MG63 (cell line): ENCODE measurements around the gene LMF2. TPM values are rescaled to one million over a fixed set of nuclear protein-coding genes. Genes with fewer than 3 reads are reported as not detected.
"Not testable (repeated sequence)": the region's sequence is repeated elsewhere in the genome, so short reads cannot be mapped to it uniquely, and the experiment has no call there.

Experiments
- DNase-seq: peaks from one replicate; pipeline ENCODE4 v3.0.0-alpha.2; 2020
- H3K27me3 ChIP-seq: fragments of 250-450 bp; sonication (Bioruptor Pico); 2 replicates; pipeline ENCODE4 v1.5.1; 2020; ENCODE audit warnings: mild to moderate bottlenecking, moderate library complexity
- H3K36me3 ChIP-seq: fragments of 250-450 bp; sonication (Bioruptor Pico); 2 replicates; pipeline ENCODE4 v1.5.1; 2020; ENCODE audit warnings: mild to moderate bottlenecking, moderate library complexity
- H3K4me3 ChIP-seq: fragments of 250-450 bp; sonication (Bioruptor Pico); 2 replicates; pipeline ENCODE4 v1.5.1; 2020; ENCODE audit warnings: mild to moderate bottlenecking, moderate library complexity
- H3K9me3 ChIP-seq: fragments of 250-450 bp; sonication (Bioruptor Pico); 2 replicates; pipeline ENCODE4 v1.5.1; 2020; ENCODE audit warnings: mild to moderate bottlenecking, moderate library complexity
- total RNA-seq: library from RNA; depleted of rRNA; stranded (reverse); fragments of >200 nt; shearing (Covaris generic); gene quantifications from 2 replicates; pipeline ENCODE4 v1.2.3, GENCODE V29; 2014; ENCODE audit warnings: low replicate concordance

LMF2 gene
- total RNA-seq, 1 experiment from 2014 or later: 30.3 TPM

DNA sequence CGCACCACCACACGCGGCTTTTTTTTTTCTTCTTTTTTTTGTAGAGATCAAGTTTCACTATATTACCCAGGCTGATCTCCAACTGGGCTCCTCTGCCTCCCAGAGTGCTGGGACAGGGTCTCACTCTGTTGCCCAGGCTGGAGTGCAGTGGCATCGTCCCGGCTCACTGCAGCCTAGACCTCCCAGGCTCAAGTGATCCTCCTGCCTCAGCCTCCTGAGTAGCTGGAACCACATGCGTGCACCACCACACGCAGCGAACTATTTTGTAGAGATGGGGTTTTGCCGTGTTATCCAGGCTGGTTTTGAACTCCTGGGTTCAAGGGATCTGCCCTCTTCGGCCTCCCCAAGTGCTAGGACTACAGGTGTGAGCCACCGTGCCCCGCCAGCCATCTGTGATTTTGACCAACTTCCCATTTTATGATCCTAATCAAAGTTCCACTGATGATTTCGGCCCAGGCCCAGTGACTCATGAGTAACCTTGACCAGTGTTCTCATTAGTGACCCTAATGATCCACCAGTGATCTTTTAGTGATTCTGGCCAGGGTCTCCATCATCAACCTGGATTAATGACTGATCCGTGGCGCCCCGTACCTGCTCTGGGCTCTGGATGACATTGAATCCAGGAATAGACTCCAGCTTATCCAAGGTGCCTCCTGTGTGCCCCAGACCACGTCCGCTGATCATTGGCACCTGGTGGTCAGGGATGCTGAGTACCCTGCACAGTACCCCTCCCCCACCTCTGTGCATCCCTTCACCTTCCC is 20.6 kb upstream of the LMF2 start:
- no peak for DNase-seq
- no peak overlapping the region for H3K4me3 ChIP-seq
- peaks cover 19% of the 10 kb centered on the region for H3K36me3 ChIP-seq
- H3K27me3 ChIP-seq: no peaks in the 10 kb centered on the region
- no peaks in the 10 kb centered on the region for H3K9me3 ChIP-seq

DNA sequence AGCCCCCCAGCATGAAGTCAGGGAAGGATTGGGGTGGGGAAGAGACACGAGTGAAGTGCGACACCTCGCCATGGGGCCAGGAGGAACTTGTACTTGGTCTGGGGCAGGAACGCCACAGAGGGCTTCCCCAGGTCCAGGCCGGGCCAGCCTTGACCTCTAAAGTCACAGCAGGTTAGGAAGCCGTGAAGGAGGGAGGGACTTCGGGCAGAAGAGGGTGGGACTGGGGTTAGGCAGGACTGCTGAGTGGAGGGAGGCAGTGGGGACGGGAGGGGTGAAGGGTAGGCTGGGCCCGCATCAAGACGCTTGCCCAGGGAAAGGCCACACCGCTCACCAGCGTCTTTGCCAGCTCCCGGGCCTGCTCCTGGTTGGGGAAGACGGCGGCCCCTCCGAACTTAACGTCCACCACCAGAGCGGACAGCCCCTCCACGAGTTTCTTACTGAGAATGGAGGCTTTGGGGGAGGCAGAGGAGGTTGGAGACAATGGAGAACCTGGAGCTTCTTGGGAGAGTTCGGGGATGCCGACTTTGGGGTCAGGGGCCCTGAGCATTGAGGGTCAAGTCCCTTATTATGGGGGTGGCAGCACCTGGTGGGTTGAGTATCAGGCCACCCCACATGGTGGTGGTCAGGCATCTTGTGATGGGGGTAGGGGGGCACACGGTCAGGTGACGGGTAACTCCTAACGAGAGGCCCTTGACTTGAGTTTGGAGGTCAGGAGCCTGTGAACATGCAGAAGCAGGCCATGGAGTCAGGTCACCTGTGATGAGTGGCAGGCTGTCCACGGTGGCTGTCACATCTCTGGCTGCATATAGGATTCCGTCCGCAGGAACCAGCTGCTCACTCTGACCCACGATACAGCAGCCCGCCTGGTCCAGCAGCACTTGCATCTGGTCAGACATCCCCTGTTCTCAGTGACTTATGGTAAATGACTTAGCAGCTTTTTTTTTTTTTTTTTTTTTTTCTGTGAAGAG is 19.6 kb upstream of the LMF2 start:
- no peaks in the 10 kb centered on the region for H3K27me3 ChIP-seq
- H3K36me3 ChIP-seq: peaks cover 21% of the 10 kb centered on the region
- DNase-seq: peak; percentile 91
- H3K4me3 ChIP-seq: peak overlapping the region; percentile 63
- no peaks in the 10 kb centered on the region for H3K9me3 ChIP-seq

- peak; percentile 84 for DNase-seq
- Histone ChIP-seq H3K4me3 (peak overlapping the region; percentile 63), H3K36me3 (peaks cover 21% of the 10 kb centered on the region), H3K27me3 (no peaks in the 10 kb centered on the region), H3K9me3 (no peaks in the 10 kb centered on the region)
Observed at GRCh38 chr22:50526108-50526833, 18.8 kb upstream of the LMF2 start.

GRCh38 chr22:50525858-50526107 is 18.3 kb upstream of the LMF2 start:
- no peaks in the 10 kb centered on the region for H3K27me3 ChIP-seq
- H3K36me3 ChIP-seq: peaks cover 21% of the 10 kb centered on the region
- no peaks in the 10 kb centered on the region for H3K9me3 ChIP-seq
- DNase-seq: no peak
- peak overlapping the region; percentile 63 for H3K4me3 ChIP-seq

GRCh38 chr22:50525104-50525857 is 17.8 kb upstream of the LMF2 start, which contains the start of gene SCO2:
SCO2 (minus strand) TSS chr22:50525598; CDS start chr22:50524411, 1,187 bp downstream.
- H3K9me3 ChIP-seq: no peaks in the 10 kb centered on the region
- H3K27me3 ChIP-seq: no peaks in the 10 kb centered on the region
- H3K4me3 ChIP-seq: peak within 1 kb of the TSS; percentile 63
- peaks cover 21% of the 10 kb centered on the region for H3K36me3 ChIP-seq
- DNase-seq: peak; percentile 96

GRCh38 chr22:50524676-50525103 is 17.2 kb upstream of the LMF2 start:
- Histone ChIP-seq H3K27me3 (no peaks in the 10 kb centered on the region), H3K9me3 (no peaks in the 10 kb centered on the region), H3K4me3 (peak overlapping the region; percentile 63), H3K36me3 (peaks cover 26% of the 10 kb centered on the region)
- DNase-seq: peak; percentile 44

DNA sequence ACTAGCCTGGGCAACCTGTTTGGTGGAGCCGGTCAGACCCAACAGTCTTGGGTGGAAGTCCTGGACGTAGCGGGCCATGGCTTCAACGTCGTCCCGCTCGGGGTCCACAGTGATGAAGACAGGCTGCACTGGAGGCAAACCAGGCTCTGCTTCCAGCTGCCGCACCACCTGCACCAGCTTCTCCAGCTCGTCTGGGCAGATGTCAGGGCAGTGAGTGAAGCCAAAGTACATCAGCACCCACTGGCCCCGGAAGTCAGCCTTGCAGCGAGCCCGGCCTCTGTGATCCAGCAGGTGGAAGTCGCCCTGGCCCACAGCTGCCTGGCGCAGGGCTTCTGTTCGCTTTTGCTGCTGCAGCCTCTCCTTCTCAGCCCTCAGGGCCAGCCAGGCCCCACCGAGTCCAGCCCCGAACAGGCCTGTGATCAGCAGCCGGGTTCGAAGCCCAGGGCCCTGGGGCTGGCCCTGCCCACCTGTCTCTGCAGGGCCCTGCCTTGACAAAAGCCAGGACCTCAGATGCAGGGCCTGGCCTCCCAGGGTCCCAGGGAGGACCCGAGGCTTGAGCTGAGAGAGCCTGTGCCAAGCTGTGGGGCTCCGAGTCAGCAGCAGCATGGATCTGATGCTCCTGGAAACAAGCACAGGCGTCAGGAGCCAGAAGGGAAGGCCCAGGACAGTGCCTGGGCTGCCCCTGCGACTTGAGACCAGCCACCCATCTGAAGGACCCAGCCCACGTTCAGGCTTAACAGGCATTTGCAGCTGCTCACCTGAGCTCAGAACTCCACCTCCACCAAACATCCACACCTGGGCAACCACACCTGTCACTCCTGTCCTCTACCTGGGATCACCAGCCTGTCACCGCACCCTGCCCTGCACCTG is 16.5 kb upstream of the LMF2 start:
- peak overlapping the region; percentile 63 for H3K4me3 ChIP-seq
- DNase-seq: no peak
- no peaks in the 10 kb centered on the region for H3K27me3 ChIP-seq
- no peaks in the 10 kb centered on the region for H3K9me3 ChIP-seq
- peaks cover 32% of the 10 kb centered on the region for H3K36me3 ChIP-seq

DNA sequence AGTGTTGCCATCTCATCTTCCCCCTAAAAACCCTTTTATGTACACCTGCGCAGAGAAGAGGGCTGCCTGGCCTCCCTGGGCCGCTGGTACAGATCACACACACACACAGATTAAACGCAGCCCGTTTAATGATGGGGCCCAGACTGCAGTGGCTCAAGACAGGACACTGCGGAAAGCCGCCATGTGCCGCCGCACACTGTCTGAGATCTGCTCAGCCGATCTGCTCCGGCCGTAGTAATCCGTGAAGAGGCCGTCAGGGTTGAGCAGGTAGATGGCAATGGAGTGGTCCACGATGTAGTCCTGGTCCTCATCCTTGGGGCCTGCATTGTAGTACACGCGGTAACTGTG is 15.9 kb upstream of the LMF2 start:
- peaks cover 38% of the 10 kb centered on the region for H3K36me3 ChIP-seq
- no peak overlapping the region for H3K4me3 ChIP-seq
- DNase-seq: no peak
- no peaks in the 10 kb centered on the region for H3K9me3 ChIP-seq
- H3K27me3 ChIP-seq: no peaks in the 10 kb centered on the region

DNA sequence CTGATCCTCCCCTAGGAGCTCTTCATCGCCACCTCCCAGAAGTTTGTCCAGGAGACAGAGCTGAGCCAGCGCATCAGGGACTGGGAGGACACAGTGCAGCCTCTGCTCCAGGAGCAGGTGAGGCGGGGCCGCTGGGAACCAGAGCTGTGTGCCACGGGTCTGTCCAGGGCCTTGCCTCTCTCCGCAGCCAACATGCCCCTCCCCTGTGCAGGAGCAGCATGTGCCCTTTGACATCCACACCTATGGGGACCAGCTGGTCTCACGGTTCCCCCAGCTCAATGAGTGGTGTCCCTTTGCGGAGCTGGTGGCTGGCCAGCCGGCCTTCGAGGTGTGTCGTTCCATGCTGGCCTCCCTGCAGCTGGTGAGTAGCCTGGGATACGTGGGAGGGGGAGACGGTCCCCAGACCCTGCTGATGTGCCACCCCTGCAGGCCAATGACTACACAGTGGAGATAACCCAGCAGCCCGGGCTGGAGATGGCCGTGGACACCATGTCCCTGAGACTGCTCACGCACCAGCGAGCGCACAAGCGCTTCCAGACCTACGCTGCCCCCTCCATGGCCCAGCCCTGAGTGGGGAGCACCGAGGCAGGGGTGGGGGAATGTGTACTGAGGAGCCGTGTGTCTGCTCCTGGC is 15.4 kb upstream of the LMF2 start:
- no peak for DNase-seq
- Histone ChIP-seq H3K4me3 (no peak overlapping the region), H3K27me3 (no peaks in the 10 kb centered on the region), H3K36me3 (peaks cover 44% of the 10 kb centered on the region), H3K9me3 (no peaks in the 10 kb centered on the region)

GRCh38 chr22:50522208-50522805 is 14.8 kb upstream of the LMF2 start:
- Histone ChIP-seq H3K4me3 (no peak overlapping the region), H3K9me3 (no peaks in the 10 kb centered on the region), H3K36me3 (peaks cover 49% of the 10 kb centered on the region), H3K27me3 (no peaks in the 10 kb centered on the region)
- no peak for DNase-seq

DNA sequence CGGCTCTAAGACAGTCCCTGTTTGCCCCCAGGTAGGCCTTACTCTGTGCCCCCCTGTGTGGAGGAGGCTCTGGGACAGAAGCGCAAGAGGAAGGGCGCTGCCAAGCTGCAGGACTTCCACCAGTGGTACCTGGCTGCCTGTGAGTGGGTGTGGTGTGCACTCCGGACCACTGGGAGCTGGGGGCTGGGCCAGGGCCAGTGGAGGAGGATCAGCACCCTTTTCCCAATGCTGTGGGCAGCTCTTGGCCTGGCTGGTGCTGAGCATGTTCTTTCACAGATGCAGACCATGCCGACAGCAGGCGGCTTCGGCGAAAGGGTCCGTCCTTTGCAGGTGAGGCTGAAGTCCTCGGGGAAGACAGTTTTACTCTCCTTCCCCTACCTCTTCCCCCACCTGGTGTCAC is 14.2 kb upstream of the LMF2 start:
- H3K9me3 ChIP-seq: no peaks in the 10 kb centered on the region
- no peak overlapping the region for H3K4me3 ChIP-seq
- DNase-seq: no peak
- peaks cover 53% of the 10 kb centered on the region for H3K36me3 ChIP-seq
- H3K27me3 ChIP-seq: no peaks in the 10 kb centered on the region

DNA sequence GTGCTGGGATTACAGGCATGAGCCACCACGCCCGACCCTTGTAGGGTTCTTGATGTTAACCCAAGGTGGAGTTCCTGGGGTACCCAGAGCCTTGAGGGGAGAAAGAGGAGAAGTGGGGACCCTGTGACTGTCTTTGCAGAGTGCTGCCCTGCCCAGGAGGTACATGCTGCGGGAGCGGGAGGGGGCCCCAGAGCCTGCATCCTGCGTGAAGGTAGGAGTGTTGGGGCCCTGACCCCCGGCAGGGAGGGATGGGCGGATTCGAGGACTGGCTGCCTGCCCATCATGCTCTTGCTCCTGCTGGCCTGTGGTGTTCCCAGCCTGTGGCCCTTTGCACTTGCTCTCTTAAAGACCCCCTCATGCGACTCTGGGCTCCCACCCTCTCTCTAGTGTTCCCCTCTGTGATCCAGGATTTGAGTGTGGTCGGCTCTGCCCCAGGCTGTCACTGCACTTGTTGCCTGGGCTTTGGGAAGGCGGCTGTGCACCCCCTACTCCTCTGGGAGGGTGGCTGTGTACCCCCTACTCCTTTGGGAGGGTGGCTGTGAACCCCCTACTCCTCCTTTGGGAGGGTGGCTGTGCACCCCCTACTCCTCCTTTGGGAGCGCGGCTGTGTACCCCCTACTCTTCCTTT is 13.4 kb upstream of the LMF2 start:
- Histone ChIP-seq H3K27me3 (no peaks in the 10 kb centered on the region), H3K36me3 (peaks cover 53% of the 10 kb centered on the region), H3K9me3 (no peaks in the 10 kb centered on the region), H3K4me3 (no peak overlapping the region)
- no peak for DNase-seq

GRCh38 chr22:50520184-50520583 is 12.7 kb upstream of the LMF2 start:
- not testable (repeated sequence) for H3K27me3 ChIP-seq, DNase-seq, H3K9me3 ChIP-seq, H3K4me3 ChIP-seq
- H3K36me3 ChIP-seq: peaks cover 53% of the 10 kb centered on the region

DNA sequence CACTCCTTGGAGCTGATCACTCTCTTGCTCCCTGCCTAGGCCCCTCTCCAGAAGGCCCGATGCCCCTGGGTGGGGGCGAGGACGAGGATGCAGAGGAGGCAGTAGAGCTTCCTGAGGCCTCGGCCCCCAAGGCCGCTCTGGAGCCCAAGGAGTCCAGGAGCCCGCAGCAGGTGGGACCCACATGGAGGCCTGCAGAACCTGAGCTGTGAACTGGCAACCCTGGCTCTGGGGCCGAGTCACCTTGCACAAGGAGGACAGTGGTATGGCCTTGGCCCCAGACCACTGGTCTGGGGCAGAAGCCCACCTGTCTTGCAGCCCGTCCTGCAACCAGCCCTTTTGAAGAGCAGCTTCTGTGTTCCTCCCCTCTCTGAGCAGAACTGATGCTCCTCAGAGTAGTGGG is 11.6 kb upstream of the LMF2 start:
- Histone ChIP-seq H3K4me3 (no peak overlapping the region), H3K9me3 (no peaks in the 10 kb centered on the region), H3K27me3 (no peaks in the 10 kb centered on the region), H3K36me3 (peaks cover 44% of the 10 kb centered on the region)
- DNase-seq: no peak

- Histone ChIP-seq H3K9me3 (no peaks in the 10 kb centered on the region), H3K36me3 (peaks cover 38% of the 10 kb centered on the region), H3K4me3 (no peak overlapping the region), H3K27me3 (no peaks in the 10 kb centered on the region)
- no peak for DNase-seq
Observed at GRCh38 chr22:50518606-50519005, 11.1 kb upstream of the LMF2 start.
